Adrenal gland (tissue), 12 donors: Measurements from ENCODE around the gene GLP1R. TPM values are rescaled to one million over a fixed set of nuclear protein-coding genes. Genes with fewer than 3 reads are reported as not detected.

ENCODE experiments used
- DNase-seq, 7 donors: peaks; one replicate each; pipeline ENCODE4 v3.0.0-alpha.2; 2019 to 2020
- H3K27ac ChIP-seq, 5 donors: fragments of 200-600 bp; sonication (generic) in 4 of 5; 1 replicate in 3 of 5; 2 replicates in 2 of 5; pipeline versions ENCODE4 v1.5.1 to v1.8.0; 2016 to 2020; ENCODE audit warnings: mild to moderate bottlenecking in 1 of 5
- H3K27me3 ChIP-seq: fragments of 200-600 bp; 2 replicates; pipeline ENCODE4 v1.8.0; 2021
- H3K36me3 ChIP-seq, 2 donors: fragments of 200-600 bp; replicated peaks in 1 of 2; 1 replicate in 1 of 2; 2 replicates in 1 of 2; pipeline versions ENCODE4 v1.5.1 to v1.8.0; 2018 to 2022
- H3K4me1 ChIP-seq, 2 donors: fragments of 200-600 bp; replicated peaks in 1 of 2; 1 replicate in 1 of 2; 2 replicates in 1 of 2; pipeline versions ENCODE4 v1.5.1 to v1.8.0; 2018 to 2021
- H3K4me3 ChIP-seq, 4 donors: fragments of 200-600 bp; sonication (generic) in 3 of 4; one replicate each; pipeline ENCODE4 v1.5.1; 2016 to 2018
- H3K9me3 ChIP-seq, 3 donors: fragments of 200-600 bp; sonication (generic) in 1 of 3; replicated peaks in 1 of 3; 1 replicate in 2 of 3; 2 replicates in 1 of 3; pipeline versions ENCODE4 v1.5.1 to v1.8.0; 2016 to 2021
- POLR2A ChIP-seq, 2 donors: fragments of 450-650 bp; IDR thresholded peaks; one replicate each; pipeline ENCODE4 v1.6.1; 2017; ENCODE audit warnings: antibody characterized with exemption in 2 of 2, mild to moderate bottlenecking in 2 of 2, moderate library complexity in 1 of 2
- WGBS, 4 donors: extraction: QIAGEN DNeasy Blood & Tissue Kit in 2 of 4; methylation state at CpG; one replicate each; pipeline versions ENCODE4 v1.1.5 to v1.1.7; 2013 to 2017; 5-methylcytosine and 5-hydroxymethylcytosine counted together
- intact Hi-C, 2 donors: fragments of 100-400 bp; cut with DNase I; formaldehyde crosslinking; loops; one replicate each; pipeline versions ENCODE4 v1.14.1 to v1.15.0; 2022 to 2023
- polyA plus RNA-seq, 3 donors: library from polyadenylated mRNA; stranded (reverse); fragments of 200-250 nt in 2 of 3; fragments of 350-450 nt in 1 of 3; fragmentation: Illumina TruSeq in 1 of 3; extraction: RNeasy Lipid Tissue Mini Kit (QIAGEN cat#74804) in 1 of 3; gene quantifications; one replicate each; pipeline ENCODE4 v1.2.3, GENCODE V29; 2013 to 2014
- total RNA-seq, 9 donors: library from RNA; depleted of rRNA in 4 of 9; stranded (reverse); fragments of >200 nt in 4 of 9; fragments of 120-200 nt in 1 of 9; fragmentation: NEBNext Ultra II Directional in 1 of 9; extraction: Animal tissue kit (Norgen Biotek cat#: 25700) in 1 of 9; gene quantifications; one replicate each; pipeline versions ENCODE4 v1.1.0 to v1.2.4, GENCODE V29; 2013 to 2023
- TF ChIP-seq, protein P1 (sequence below), 6 experiments: fragments of 450-650 bp in 4 of 6; fragments of 200-600 bp in 2 of 6; sonication (generic) in 1 of 6; IDR thresholded peaks; 1 replicate in 5 of 6; 2 replicates in 1 of 6; pipeline versions ENCODE4 v1.5.1 to v1.8.0; 2016 to 2021; ENCODE audit warnings: antibody characterized with exemption in 6 of 6, mild to moderate bottlenecking in 2 of 6, moderate library complexity in 1 of 6
- donor health status: healthy with polysubstance abuse.
- donor health status: Bipolar disorder and iron deficiency.
- donor health status: DM: yes; HTN: yes; CAD: no.
- donor health status: DM: no; HTN: no; CAD: no.
- donor health status: DM: no; HTN: no; CAD: no.
- donor health status: DM: yes; HTN: yes; CAD: no.

The GLP1R gene
- total and polyA plus RNA-seq, 12 donors = 0.06 to 0.42 (median 0.11) TPM; not detected in 7

- Histone ChIP-seq H3K4me3 (no peak overlapping the region), H3K9me3 (no peaks in the 10 kb centered on the region), H3K27me3 (no peaks in the 10 kb centered on the region), H3K4me1 (no peaks in the 10 kb centered on the region), H3K27ac (no peak overlapping the region), H3K36me3 (no peaks in the 10 kb centered on the region)
- no peak for DNase-seq
- TF ChIP-seq, protein P1, sequence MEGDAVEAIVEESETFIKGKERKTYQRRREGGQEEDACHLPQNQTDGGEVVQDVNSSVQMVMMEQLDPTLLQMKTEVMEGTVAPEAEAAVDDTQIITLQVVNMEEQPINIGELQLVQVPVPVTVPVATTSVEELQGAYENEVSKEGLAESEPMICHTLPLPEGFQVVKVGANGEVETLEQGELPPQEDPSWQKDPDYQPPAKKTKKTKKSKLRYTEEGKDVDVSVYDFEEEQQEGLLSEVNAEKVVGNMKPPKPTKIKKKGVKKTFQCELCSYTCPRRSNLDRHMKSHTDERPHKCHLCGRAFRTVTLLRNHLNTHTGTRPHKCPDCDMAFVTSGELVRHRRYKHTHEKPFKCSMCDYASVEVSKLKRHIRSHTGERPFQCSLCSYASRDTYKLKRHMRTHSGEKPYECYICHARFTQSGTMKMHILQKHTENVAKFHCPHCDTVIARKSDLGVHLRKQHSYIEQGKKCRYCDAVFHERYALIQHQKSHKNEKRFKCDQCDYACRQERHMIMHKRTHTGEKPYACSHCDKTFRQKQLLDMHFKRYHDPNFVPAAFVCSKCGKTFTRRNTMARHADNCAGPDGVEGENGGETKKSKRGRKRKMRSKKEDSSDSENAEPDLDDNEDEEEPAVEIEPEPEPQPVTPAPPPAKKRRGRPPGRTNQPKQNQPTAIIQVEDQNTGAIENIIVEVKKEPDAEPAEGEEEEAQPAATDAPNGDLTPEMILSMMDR (IDR thresholded peaks at IDR 0.05) = no peak
- no peak for TF ChIP-seq POLR2A (IDR thresholded peaks at IDR 0.05)
- intact Hi-C loops = no loop called here
- 62 to 81% (median 72%) methylated on average over 9 to 17 of the region's 17 CpGs for WGBS, 4 donors
These were observed 8.9 kb downstream of the GLP1R start for GRCh38 chr6:39057251-39058155.

DNA sequence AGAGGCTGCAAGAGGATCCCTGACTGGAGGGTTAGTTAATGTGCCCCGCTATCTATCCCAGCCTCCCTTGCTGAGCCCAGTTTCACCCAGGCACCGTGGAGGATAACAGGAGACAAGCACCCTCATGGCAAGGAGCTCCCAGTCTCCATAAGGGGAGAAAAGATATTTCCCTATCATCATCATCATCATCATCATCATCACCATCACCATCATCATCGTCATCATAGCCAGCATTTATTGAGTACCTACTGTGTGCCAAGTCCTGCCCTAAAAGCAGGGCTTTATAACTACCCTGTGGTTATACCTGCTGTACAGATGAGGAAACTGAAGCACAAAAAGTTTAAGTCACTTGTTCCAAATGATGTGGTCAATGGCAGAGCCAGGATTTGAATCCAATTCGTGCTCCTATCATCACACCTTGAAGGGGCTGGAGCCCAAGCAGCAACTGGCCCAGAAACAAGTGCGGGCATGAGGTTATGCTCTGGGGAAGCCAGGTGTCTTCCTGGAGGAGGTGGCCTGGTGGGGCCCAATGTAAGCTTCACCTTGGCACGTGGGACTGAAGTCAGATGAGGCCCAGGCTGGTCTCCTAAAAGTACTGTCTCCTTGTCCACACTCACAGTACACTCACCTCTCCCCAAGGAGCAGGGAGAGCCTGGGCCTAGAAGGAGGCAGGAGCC lies 10.0 kb downstream of the GLP1R start:
- Histone ChIP-seq H3K9me3 (no peaks in the 10 kb centered on the region), H3K4me1 (no peaks in the 10 kb centered on the region), H3K27me3 (no peaks in the 10 kb centered on the region), H3K4me3 (no peak overlapping the region), H3K27ac (no peak overlapping the region), H3K36me3 (no peaks in the 10 kb centered on the region)
- 70 to 84% (median 78%) methylated on average over 6 of the region's 6 CpGs for WGBS, 4 donors
- DNase-seq = no peak
- intact Hi-C loops = no loop called here
- TF ChIP-seq, protein P1 (IDR thresholded peaks at IDR 0.05) = no peak
- TF ChIP-seq POLR2A (IDR thresholded peaks at IDR 0.05) = no peak

- H3K27me3 ChIP-seq = no peaks in the 10 kb centered on the region
- H3K4me3 ChIP-seq = no peak overlapping the region
- H3K27ac ChIP-seq = no peak overlapping the region
- no peaks in the 10 kb centered on the region for H3K9me3 ChIP-seq
- intact Hi-C loops = no loop called here
- no peak for DNase-seq
- 64 to 70% (median 66%) methylated on average over 12 to 14 of the region's 14 CpGs for WGBS, 4 donors
- no peaks in the 10 kb centered on the region for H3K36me3 ChIP-seq
- H3K4me1 ChIP-seq = no peaks in the 10 kb centered on the region
- TF ChIP-seq, protein P1 (IDR thresholded peaks at IDR 0.05) = no peak
- TF ChIP-seq POLR2A (IDR thresholded peaks at IDR 0.05) = no peak
These were observed 11.1 kb downstream of the GLP1R start for GRCh38 chr6:39059496-39060310.
